LNCaP clone FGC (cell line): ENCODE measurements around the gene RAET1G.

Source experiments
- DNase-seq: peaks from one replicate; pipeline ENCODE4 v3.0.0-alpha.2; 2011; ENCODE audit warnings: low read depth
- H3K4me3 ChIP-seq: 2 replicates; pipeline ENCODE4 v1.5.1; 2011; ENCODE audit warnings: mild to moderate bottlenecking, low read depth, low read length, control low read depth
- TF ChIP-seq, protein P1 (sequence below): IDR thresholded peaks from 2 replicates; pipeline ENCODE4 v1.5.1; 2012; ENCODE audit warnings: mild to moderate bottlenecking; ENCODE audit not compliant: control insufficient read depth, insufficient read depth; ENCODE audit errors: extremely low read depth

The RAET1G gene

DNA sequence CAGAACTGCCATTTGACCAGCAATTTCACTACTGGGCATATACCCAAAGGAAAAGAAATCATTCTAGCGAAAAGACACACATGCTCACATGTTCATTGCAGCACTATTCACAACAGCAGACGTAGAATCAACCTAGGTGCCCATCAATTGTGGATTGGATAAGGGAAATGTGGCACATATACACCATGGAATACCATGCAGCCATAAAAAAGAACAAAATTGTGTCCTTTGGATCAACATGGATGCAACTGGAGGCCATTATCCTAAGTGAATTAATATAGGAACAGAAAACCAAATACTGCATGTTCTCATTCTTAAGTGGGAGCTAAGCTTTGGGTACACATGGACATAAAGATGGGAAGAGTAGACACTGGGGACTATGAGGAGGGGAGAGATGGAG is 41.1 kb downstream of the RAET1G start:
- DNase-seq = no peak
- TF ChIP-seq, protein P1, sequence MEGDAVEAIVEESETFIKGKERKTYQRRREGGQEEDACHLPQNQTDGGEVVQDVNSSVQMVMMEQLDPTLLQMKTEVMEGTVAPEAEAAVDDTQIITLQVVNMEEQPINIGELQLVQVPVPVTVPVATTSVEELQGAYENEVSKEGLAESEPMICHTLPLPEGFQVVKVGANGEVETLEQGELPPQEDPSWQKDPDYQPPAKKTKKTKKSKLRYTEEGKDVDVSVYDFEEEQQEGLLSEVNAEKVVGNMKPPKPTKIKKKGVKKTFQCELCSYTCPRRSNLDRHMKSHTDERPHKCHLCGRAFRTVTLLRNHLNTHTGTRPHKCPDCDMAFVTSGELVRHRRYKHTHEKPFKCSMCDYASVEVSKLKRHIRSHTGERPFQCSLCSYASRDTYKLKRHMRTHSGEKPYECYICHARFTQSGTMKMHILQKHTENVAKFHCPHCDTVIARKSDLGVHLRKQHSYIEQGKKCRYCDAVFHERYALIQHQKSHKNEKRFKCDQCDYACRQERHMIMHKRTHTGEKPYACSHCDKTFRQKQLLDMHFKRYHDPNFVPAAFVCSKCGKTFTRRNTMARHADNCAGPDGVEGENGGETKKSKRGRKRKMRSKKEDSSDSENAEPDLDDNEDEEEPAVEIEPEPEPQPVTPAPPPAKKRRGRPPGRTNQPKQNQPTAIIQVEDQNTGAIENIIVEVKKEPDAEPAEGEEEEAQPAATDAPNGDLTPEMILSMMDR = no peak
- H3K4me3 ChIP-seq = no peak overlapping the region

GRCh38 chr6:149881066-149881766 is 41.7 kb downstream of the RAET1G start:
- DNase-seq = no peak
- TF ChIP-seq, protein P1 = no peak
- no peak overlapping the region for H3K4me3 ChIP-seq

DNA sequence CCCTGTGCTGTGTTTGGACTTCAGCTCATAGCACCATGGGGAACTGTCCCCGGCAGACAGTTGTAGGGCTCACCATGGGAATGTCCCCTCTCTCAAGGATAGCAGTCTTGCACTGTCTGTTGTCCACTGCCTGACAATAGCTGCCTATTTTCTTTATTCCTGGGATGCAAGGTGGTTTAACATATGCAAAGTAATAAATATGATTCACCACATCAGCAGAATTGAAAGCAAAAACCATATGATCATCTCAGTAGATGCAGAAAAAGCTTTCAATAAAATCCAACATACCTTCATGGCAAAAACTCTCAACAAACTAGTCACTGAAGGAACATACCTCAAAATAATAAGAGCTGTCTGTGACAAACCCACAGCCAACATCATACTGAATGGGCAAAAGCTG is 45.3 kb downstream of the RAET1G start:
- TF ChIP-seq, protein P1 = no peak
- no peak overlapping the region for H3K4me3 ChIP-seq
- DNase-seq = no peak

DNA sequence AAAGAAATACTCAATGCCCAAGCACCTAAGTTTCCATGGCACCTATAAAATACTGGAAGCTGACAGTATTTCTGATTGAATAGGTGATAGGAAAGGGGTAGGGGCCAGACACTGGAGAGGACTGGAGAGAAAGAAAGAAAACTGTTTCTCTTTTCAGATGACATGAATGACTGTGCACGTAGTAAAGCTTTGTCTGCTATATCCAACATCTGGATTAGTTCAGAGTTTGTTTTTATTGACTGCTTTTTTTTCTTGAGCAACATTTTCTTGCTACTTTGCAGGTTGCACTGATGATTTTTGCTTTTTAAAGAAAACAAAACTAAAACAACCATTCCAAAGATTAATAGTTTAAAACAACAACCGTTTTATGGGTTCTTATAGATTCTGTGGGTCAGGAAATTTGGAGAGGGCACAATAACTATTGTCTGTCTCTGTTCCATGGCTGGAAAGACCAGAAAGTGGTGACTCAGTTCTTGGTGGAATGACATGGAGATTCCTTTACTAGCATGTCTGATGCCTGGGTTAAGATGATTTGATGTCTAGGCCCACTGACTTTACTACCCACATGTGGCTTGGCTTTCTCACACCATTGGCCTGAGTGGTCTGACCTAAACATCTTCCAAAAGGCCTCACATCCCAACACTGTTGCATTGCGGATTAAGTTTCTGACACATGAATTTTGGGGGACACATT is 46.5 kb downstream of the RAET1G start:
- DNase-seq = no peak
- TF ChIP-seq, protein P1 = no peak
- no peak overlapping the region for H3K4me3 ChIP-seq

DNA sequence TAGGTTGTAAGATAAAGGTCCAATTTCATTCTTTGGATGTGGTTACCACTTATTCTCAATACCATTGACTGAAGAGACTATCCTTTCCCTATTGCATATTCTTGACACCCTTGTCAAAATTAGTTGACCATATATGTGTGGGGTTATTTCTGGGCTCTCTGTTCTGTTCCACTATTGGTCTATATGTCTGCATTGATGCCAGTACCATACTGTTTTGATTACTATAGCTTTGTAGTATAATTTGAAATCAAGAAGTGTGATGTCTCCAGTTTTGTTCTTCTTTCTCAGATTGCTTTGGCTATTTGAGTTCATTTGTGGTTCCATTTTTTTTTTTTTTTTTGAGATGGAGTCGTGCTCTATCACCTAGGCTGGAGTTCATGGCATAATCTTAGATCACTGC is 50.7 kb downstream of the RAET1G start:
- TF ChIP-seq, protein P1 = no peak
- DNase-seq = no peak
- no peak overlapping the region for H3K4me3 ChIP-seq

DNA sequence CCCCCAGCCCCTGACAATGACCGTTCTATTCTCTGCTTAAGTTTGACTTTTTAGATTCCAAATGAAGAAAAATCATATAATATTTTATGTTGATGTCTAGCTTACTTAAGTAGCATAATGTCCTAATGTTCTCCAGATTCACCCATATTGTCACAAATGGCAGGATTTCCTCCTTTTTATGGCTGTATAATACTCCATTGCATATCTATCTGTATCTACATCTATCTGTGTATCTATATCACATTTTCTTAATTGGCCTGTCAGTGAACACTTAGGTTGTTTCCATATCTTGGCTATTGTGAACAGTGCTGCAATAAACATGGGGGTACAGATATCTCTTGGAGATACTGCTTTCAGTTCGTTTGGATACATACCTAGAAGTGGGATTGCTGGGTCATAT is 51.7 kb downstream of the RAET1G start:
- H3K4me3 ChIP-seq = no peak overlapping the region
- TF ChIP-seq, protein P1 = no peak
- no peak for DNase-seq

GRCh38 chr6:149869275-149869892 is 53.5 kb downstream of the RAET1G start:
- no peak overlapping the region for H3K4me3 ChIP-seq
- no peak for DNase-seq
- TF ChIP-seq, protein P1 = no peak
